ENCODE results near the gene NPM1.

The NPM1 gene

DNA sequence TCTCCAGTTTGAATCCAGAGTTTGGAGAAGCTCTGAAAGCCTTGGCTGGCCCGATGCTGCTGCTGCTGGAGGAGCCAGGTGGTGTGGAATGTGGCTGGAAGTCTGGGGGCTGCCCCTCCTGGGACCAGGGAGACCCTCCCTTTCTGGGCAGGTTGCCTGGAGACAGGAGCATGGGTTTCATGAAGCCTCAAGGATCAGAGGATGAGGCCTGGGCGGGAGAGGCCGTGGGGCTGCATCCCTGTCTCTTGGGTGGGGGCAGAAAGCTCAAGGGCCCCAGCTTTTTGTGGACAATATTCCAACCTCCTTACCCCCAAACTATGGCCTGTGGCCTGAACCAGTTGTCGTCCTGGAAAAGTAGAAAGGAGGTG lies 41.9 kb downstream of the NPM1 start:
- H3K27ac Mint-ChIP-seq, result no peak overlapping the region
- ATAC-seq (replicated peaks), result no peak
- peaks cover 3% of the 10 kb centered on the region for H3K36me3 Mint-ChIP-seq (ENCODE audit: insufficient read depth)
- H3K27me3 Mint-ChIP-seq, result peaks cover 8 to 19% of the 10 kb centered on the region in 2 donors
- DNase-seq, result no peak
- H3K9me3 Mint-ChIP-seq, result no peaks in the 10 kb centered on the region
- no peaks in the 10 kb centered on the region for H3K4me1 Mint-ChIP-seq (ENCODE audit: low read depth in 2 of 2)
- no peak overlapping the region for H3K4me3 Mint-ChIP-seq

DNA sequence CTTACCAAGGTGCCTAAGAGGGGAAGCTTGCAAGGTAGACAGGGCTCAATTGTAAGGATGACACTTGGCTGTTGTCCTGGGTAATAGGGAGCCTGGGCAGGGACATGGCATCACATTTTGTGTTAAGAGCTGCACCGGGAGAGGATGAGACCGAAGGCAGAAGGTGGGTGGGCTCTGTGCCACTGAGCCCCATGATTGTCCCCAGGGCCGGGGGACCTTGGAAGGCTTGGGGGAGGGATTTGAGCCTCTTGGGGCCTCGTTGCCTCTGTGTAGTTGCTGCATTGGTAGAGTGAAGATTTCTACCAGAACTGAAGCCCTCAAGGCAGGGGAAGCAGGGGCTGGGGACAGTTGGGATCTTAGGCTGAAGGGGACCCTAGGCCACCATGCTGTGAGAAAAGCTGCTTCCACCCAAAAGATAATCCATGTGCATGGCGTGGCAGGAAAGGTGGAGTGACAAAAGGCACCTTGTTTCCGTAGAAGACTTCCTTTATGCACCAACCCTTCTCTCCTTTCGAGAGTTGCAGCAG lies 43.7 kb downstream of the NPM1 start:
- no peaks in the 10 kb centered on the region for H3K9me3 Mint-ChIP-seq
- peaks cover 8 to 16% of the 10 kb centered on the region in 2 donors for H3K27me3 Mint-ChIP-seq
- no peak for DNase-seq
- no peak overlapping the region for H3K27ac Mint-ChIP-seq
- no peak for ATAC-seq (replicated peaks)
- H3K36me3 Mint-ChIP-seq (ENCODE audit: insufficient read depth), result peaks cover 3% of the 10 kb centered on the region
- H3K4me1 Mint-ChIP-seq (ENCODE audit: low read depth in 2 of 2), result no peaks in the 10 kb centered on the region
- no peak overlapping the region for H3K4me3 Mint-ChIP-seq

DNA sequence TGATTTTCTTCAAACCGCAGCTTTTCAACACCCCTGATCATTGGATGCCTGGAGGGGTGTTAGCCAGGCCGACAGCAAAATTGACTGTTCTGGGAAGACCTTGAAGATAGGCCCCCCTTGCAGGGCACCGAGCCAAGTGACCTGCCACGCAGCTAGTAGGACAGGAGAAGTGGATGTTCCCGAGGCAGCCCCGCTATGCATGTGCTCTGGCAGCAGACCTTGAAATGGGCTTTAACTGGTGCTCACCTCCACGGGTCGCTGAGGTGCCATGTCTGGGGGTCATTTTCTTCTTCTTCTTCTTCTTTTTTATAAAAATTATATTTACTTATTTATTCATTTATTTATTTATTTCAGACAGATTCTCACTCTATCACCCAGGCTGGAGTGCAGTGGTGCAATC lies 44.4 kb downstream of the NPM1 start:
- Mint-ChIP-seq H3K36me3 (ENCODE audit: insufficient read depth) (peaks cover 3% of the 10 kb centered on the region), H3K27ac (no peak overlapping the region), H3K4me1 (ENCODE audit: low read depth in 2 of 2) (no peaks in the 10 kb centered on the region), H3K27me3 (peaks cover 8 to 16% of the 10 kb centered on the region in 2 donors), H3K4me3 (no peak overlapping the region), H3K9me3 (no peaks in the 10 kb centered on the region)
- ATAC-seq (replicated peaks) (no peak), DNase-seq (no peak)

DNA sequence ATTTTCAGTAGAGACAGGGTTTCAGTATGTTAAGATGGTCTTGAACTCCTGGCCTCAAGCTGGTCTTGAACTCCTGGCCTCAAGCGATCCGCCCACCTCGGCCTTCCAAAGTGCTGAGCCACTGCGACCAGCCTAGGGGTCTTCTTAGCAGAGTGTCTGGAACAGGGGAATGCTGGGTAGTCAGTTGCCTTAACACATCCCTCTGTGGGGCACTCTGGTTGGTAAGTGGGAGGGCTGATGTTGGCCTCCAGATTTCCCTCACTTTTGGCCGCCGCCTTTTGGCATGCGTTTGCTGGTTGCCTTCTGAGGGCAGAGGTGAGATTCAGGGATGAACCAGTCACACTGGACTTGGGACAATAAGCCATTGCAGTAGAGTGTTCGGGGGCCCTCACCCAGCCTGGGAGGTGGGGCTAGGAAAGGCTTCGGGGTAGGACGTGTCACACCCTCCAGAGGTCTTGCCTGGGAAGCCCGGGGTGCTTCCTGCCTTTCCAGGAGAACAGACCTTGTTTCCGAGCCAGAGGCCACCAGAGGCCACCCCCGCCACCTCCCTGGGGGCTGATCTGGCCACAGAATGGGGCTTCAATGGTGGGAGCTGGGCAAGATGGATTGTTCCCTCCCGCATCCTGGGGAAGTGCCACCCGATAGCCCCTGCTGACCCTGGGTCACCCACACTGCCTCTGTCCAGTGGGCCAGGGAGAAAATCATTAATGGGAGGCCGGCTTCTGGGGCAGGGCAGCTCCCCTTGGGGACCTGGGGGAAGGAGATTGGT lies 45.1 kb downstream of the NPM1 start:
- Mint-ChIP-seq H3K4me3 (no peak overlapping the region), H3K27ac (peak overlapping the region in 1 of 2 donors; percentile 55), H3K9me3 (no peaks in the 10 kb centered on the region), H3K36me3 (ENCODE audit: insufficient read depth) (peaks cover 3% of the 10 kb centered on the region), H3K4me1 (ENCODE audit: low read depth in 2 of 2) (no peaks in the 10 kb centered on the region), H3K27me3 (peaks cover 8 to 16% of the 10 kb centered on the region in 2 donors)
- no peak for DNase-seq
- ATAC-seq (replicated peaks), result no peak

DNA sequence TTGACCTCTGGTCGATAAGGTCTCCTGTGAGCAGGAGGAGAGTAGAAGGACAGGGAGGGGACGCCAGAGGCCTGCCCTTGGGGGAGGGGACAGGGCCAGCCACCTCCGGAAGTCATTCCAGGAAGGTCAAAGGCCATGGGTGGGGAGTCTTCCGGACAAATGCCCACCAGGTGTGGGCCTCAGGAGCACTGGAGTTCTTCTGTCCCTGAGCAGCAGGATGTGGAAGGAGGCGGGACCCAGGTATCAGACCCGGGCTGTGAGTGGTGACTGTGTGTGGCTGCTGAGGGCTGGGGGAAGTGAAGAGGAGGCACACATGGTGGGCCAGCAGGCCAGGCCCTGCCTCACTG lies 45.7 kb downstream of the NPM1 start:
- DNase-seq (no peak), ATAC-seq (replicated peaks) (no peak)
- H3K9me3 Mint-ChIP-seq, result no peaks in the 10 kb centered on the region
- H3K27me3 Mint-ChIP-seq, result peaks cover 4 to 13% of the 10 kb centered on the region in 2 donors
- H3K4me1 Mint-ChIP-seq (ENCODE audit: low read depth in 2 of 2), result no peaks in the 10 kb centered on the region
- no peak overlapping the region for H3K4me3 Mint-ChIP-seq
- peak overlapping the region in 1 of 2 donors; percentile 55 for H3K27ac Mint-ChIP-seq
- peaks cover 3% of the 10 kb centered on the region for H3K36me3 Mint-ChIP-seq (ENCODE audit: insufficient read depth)

DNA sequence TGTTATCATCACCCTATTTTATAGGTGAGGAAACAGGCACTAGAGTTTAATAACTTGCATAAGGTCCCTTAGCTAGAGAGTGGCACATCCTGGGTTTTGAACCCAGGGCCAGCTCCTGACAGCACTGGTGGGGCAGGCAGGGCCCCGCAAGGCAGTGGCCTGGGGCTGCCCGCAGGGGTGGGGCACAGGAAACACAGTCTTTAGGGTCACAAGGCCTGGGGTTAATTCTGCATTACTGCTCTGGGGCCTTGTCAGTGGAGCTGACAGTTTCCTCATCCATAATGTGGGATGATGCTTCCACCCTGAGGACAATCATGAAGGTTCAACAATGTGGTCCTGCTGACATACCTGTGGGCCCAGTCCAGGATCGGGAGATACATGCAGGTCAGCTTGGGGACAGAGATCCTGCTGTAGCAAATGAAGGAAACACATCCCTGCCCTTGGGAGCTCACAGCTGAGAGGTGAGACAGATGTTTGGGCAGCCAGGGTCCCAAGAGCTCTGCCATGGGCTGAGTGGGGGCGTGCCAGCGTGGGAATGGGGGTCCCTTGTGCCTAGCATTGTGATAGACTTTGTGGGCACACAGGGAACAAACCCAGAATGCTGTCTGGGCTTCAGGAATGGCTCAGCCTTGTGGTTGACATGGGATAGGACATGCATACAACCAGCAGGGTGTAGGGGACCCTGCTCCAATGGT lies 46.5 kb downstream of the NPM1 start:
- DNase-seq (no peak), ATAC-seq (replicated peaks) (no peak)
- Mint-ChIP-seq H3K27ac (no peak overlapping the region), H3K9me3 (no peaks in the 10 kb centered on the region), H3K27me3 (peaks cover 0 to 5% of the 10 kb centered on the region in 2 donors), H3K36me3 (ENCODE audit: insufficient read depth) (peaks cover 2% of the 10 kb centered on the region), H3K4me1 (ENCODE audit: low read depth in 2 of 2) (no peaks in the 10 kb centered on the region), H3K4me3 (no peak overlapping the region)

DNA sequence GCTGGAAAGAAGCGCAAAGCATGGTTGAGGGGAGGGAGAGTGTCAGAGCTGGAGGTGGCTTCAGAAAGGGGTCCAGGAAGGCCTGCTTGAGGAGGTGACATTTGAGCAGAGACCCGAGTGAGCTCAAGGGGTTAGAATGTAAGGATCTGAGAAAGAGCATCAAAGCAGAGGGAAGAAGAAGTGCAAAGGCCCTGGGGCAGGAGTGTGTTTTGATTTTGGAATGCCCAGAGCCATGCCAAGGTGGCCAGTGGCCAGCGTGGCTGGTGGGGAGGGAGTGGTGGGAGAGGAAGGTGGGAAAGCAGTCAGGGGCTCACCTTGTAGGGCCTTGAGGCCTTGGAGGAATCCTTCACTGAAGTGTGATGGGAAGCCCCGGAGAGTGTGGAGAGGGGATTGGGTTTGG lies 47.2 kb downstream of the NPM1 start:
- H3K9me3 Mint-ChIP-seq, result no peaks in the 10 kb centered on the region
- no peaks in the 10 kb centered on the region for H3K36me3 Mint-ChIP-seq (ENCODE audit: insufficient read depth)
- no peaks in the 10 kb centered on the region for H3K27me3 Mint-ChIP-seq
- no peaks in the 10 kb centered on the region for H3K4me1 Mint-ChIP-seq (ENCODE audit: low read depth in 2 of 2)
- ATAC-seq (replicated peaks) (no peak), DNase-seq (no peak)
- H3K27ac Mint-ChIP-seq, result no peak overlapping the region
- H3K4me3 Mint-ChIP-seq, result no peak overlapping the region

DNA sequence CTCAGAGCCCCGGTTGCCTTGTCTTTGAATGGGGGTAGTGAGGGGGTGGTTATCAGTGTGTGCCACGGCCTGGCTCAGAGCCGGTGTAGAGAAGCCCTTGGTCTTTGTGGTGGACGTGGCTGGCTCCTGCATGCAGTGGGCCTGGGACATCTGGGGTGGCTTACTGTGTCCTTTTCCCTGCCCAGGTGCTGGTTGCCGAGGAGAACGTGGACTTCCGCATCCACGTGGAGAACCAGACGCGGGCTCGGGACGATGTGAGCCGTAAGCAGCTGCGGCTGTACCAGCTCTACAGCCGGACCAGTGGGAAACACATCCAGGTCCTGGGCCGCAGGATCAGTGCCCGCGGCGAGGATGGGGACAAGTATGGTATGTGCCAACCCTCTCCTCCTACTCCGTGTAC lies 48.3 kb downstream of the NPM1 start:
- Mint-ChIP-seq H3K36me3 (ENCODE audit: insufficient read depth) (no peaks in the 10 kb centered on the region), H3K27ac (no peak overlapping the region), H3K27me3 (no peaks in the 10 kb centered on the region), H3K9me3 (no peaks in the 10 kb centered on the region), H3K4me3 (no peak overlapping the region), H3K4me1 (ENCODE audit: low read depth in 2 of 2) (no peaks in the 10 kb centered on the region)
- ATAC-seq (replicated peaks) (no peak), DNase-seq (no peak)

DNA sequence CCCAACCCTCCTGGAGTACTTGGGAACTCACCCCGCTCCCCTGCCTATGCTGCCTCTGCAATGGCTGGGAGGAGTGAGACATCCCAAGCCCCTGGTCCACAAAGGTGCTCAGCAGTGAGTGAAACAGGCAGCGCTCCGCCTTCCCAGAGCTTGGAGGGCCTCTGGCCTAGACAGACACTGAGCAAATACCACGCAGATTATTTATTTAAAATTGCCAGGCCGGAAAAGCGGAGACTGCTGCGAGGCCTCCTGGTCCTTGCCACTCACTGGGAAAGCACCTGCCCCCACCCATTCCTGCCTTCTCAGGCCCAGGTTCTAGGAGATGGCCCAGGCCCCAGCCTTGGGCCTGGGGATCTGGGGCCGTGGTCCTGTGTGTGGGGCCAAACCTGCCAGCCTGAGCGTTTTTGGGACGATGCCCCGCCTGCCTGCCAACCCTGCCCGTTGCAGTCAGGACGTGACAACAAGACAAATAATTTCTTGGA lies 49.2 kb downstream of the NPM1 start:
- no peak overlapping the region for H3K27ac Mint-ChIP-seq
- no peak for ATAC-seq (replicated peaks)
- peaks cover under 1% of the 10 kb centered on the region for H3K36me3 Mint-ChIP-seq (ENCODE audit: insufficient read depth)
- H3K27me3 Mint-ChIP-seq, result peaks cover 0 to 7% of the 10 kb centered on the region in 2 donors
- H3K4me1 Mint-ChIP-seq (ENCODE audit: low read depth in 2 of 2), result no peaks in the 10 kb centered on the region
- no peaks in the 10 kb centered on the region for H3K9me3 Mint-ChIP-seq
- DNase-seq, result no peak
- no peak overlapping the region for H3K4me3 Mint-ChIP-seq

DNA sequence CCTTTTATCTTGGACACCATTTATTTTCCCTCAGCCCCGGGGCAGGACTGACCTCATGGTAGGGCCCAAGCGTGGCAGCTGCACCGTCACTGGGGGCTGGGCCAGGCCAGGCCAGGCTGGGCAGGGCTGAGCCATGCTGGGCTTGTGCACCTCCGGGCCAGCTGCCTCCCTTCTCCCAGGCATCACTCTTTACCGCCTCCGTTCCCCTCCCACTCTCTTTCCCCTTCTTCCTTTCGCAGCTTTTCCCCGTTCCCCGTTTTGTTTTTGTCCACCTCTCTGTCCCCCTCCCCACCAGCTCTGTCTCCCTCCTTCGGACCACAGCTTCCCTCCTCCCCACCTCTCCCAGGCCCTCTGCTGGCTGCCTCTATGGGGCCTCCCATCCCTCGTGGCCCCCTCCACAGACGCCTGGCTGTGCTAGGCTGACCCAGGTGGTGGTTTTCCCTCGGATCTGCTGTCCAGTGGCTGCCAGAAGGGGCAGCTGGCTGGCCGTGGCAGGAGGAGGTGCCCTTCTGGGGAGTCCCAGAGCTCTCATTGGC lies 49.7 kb downstream of the NPM1 start:
- Mint-ChIP-seq H3K4me1 (ENCODE audit: low read depth in 2 of 2) (no peaks in the 10 kb centered on the region), H3K9me3 (no peaks in the 10 kb centered on the region), H3K27me3 (peaks cover 0 to 12% of the 10 kb centered on the region in 2 donors), H3K36me3 (ENCODE audit: insufficient read depth) (peaks cover 2% of the 10 kb centered on the region), H3K27ac (peak overlapping the region in 1 of 2 donors; percentile 85), H3K4me3 (no peak overlapping the region)
- no peak for DNase-seq
- no peak for ATAC-seq (replicated peaks)

DNA sequence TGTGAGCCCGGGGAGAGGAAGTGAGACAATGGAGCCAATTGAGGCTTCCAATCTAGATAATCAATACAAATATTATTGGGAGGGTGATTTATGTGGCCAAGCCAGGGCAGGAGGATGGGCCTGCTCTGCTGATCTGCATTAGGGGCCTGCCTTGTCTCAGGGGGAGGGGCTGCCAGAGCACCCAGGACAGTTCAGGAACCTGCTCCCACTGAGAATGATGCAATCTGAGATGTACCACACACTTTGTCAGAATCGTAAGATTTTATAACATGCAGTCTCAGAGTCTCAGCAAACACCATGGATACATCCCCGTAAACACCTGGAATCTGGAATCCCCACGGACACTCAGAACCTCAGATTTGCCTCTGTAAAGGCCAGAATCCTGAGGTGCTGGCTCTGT lies 51.1 kb downstream of the NPM1 start:
- Mint-ChIP-seq H3K4me3 (no peak overlapping the region), H3K27ac (no peak overlapping the region), H3K27me3 (peaks cover 2 to 17% of the 10 kb centered on the region in 2 donors), H3K36me3 (ENCODE audit: insufficient read depth) (peaks cover 2% of the 10 kb centered on the region), H3K4me1 (ENCODE audit: low read depth in 2 of 2) (no peaks in the 10 kb centered on the region), H3K9me3 (no peaks in the 10 kb centered on the region)
- no peak for ATAC-seq (replicated peaks)
- no peak for DNase-seq

DNA sequence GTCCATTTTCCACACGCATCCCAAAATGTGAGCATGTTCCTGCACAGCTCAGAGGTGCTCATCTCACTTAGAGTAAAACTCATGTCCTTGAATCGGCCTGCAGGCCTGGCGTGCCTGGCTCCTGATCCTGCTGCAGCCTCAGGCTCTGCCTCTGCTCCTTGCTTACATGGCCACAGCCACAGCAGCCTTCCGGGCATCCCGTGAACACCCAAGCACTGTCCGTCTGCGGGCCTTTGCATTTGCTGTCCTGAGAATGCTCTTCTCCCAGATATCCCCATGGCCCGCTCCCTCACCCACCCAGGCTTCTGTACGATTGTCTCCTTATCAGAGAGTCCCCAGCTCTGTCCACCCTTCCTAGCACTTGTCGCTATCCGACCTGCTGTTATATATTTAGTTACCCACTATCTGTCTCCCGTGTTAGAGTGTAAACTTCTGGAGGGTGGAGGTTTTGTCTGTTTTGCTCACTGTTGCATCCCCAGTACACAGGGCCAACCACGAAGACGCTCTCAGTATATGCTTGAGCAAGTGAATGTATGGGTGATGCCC lies 53.7 kb downstream of the NPM1 start:
- H3K9me3 Mint-ChIP-seq, result no peaks in the 10 kb centered on the region
- no peak for DNase-seq
- no peak overlapping the region for H3K4me3 Mint-ChIP-seq
- peaks cover 8% of the 10 kb centered on the region for H3K36me3 Mint-ChIP-seq (ENCODE audit: insufficient read depth)
- no peak overlapping the region for H3K27ac Mint-ChIP-seq
- peaks cover 12 to 35% of the 10 kb centered on the region in 2 donors for H3K27me3 Mint-ChIP-seq
- no peaks in the 10 kb centered on the region for H3K4me1 Mint-ChIP-seq (ENCODE audit: low read depth in 2 of 2)
- no peak for ATAC-seq (replicated peaks)

DNA sequence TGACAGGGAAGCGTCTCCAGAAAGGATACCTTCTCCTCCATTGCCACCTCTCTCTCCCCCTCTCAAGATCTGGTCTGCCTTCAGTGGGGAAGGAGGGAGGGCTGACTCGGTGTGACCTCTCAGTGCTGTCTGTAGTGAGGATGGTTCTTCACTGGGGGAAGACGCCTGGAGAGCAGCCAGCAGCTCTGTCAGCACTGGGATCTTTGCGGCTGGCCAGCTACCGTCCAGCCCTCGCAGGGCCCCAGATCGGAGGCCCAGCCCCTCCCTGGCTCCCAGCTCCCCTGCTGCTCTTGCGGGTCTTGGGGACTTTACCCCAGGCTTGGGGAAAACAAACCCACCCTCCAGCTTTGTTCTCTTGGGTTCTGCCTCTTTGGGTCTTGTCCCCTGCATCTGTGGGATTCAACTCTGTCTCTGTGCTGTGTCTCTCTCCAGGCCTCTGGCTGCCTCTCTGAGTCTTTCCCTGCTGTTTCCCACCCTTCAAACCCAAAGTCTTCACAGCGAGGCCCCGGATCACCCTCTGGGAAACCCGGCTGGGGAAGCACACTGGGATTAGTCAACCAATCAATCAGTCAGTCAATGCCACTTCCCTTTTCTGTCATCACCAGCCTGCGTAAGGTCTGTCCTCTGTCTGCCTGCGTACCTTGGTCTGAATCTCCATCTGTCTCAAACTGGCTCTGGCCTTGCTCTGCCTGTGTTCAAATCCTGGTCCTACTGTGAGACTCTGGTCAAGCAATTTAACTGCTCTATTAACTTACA lies 54.8 kb downstream of the NPM1 start:
- Mint-ChIP-seq H3K9me3 (no peaks in the 10 kb centered on the region), H3K27ac (no peak overlapping the region), H3K4me3 (no peak overlapping the region), H3K36me3 (ENCODE audit: insufficient read depth) (peaks cover 8% of the 10 kb centered on the region), H3K27me3 (peaks cover 13 to 35% of the 10 kb centered on the region in 2 donors), H3K4me1 (ENCODE audit: low read depth in 2 of 2) (no peaks in the 10 kb centered on the region)
- ATAC-seq (replicated peaks) (no peak), DNase-seq (no peak)

Measured in effector memory CD8-positive, alpha-beta T cell (primary cell).